ENCODE data around the gene ACSM2B. TPM values are rescaled to one million over a fixed set of nuclear protein-coding genes. Genes with fewer than 3 reads are reported as not detected.
"Not testable (repeated sequence)": the region's sequence is repeated elsewhere in the genome, so short reads cannot be mapped to it uniquely, and the experiment has no call there.

The ACSM2B gene
- total RNA-seq, 1 donor from 2014 or later = not detected

DNA sequence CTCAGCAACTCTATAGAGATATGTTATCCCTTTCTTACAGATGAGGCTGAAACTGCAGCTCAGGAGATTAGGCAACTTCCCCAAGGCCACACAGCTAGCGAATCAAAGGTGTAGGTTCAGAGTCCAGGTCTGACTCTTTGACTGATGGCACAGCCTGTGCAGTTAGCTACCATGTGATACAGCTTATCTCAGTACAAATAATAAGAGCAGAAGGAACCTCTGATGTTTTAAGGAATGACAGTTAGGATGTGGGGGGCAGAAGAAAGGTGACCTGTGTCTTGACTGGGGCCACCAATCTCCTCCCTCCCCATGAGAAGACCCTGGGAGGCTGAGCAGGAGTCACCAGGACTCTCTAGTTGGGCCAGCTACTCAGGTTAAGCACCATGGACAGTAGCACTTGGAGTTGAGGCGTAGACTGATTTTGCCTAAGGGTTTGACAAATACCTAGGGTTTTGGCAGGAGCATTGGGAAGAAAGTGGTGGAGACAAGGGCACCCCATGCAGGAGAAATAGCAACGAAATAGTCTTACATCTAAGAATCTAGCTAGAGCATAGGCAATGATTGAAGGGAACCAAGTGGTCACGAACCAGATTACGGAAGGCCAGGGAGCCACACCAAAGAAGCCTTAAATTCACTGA lies 22.8 kb upstream of the ACSM2B start:
- DNase-seq (ENCODE audit: low spot score) = no peak

DNA sequence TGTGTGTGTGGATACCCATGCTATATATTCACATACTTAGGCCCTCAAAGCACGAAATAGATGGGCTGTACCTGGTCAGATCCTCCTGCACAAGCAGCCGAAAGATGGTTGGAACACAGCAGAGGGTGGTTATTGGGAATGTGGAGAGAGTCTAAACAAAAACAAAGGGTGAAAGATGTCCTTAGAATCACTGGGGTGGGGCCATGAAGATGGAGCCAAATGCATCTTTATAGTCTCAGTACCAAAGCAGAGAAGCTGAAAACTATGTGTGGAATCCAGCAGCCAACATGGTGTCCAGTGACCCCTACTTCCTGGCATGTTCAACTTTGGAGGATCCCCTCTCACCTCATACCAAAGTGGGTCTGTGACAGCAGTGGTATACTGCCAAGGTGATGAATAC lies 19.5 kb upstream of the ACSM2B start:
- not testable (repeated sequence) for DNase-seq (ENCODE audit: low spot score)

DNA sequence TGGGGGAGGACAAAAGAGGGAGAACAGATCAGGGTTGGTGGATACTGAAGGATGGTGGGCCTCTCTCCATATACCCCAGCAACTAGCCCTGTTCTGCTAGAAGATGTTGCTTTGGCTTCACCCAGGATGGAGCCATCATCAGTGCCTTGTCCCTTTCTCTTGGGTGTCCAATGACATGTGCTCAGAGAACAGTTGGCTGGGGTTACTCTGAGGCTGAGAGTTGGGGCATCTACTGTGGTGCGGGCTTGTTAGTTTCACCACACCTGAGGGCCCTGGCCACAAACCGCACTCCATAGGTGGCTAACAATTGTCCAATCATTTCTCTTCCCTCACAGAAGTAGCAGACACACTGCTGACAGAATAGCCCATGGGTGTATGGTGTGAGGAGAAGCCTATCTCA lies 18.9 kb upstream of the ACSM2B start:
- not testable (repeated sequence) for DNase-seq (ENCODE audit: low spot score)

DNA sequence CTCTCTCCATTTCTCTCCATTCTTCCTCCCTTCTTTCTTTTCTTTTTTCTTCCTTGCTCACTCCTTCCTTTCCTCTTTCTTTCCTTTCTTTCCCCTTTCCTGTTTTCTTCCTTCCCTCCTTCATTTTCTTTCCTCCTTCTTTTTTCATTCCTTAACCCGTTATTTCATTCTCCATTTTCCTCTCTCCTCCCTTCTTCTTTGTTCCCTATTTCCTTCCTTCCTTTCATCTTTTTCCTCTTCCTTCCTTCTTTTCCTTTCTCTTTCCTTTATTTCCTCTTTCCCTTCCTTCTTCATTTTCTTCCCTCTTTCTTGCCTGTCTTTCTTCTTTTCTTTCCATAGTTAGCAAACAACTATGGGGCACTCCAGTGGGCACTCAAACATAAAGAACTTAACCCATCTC lies 16.6 kb upstream of the ACSM2B start:
- DNase-seq (ENCODE audit: low spot score) = not testable (repeated sequence)

DNA sequence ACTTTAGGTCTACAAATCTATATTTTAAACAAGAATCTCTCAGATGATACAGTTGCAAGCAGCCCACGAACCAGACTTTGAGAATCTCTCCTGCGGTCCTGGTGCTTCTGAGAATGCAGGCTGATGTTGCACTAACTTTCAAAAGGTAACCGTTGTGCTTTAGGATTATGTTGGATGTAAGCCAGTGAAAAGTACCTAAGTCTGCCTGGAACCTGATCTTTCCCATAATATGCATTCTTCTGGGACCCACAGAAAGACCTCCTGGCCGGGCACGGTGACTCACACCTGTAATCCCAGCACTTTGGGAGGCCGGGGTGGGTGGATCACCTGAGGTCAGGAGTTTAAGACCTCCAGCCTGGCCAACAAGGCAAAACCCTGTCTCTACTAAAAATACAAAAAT lies 13.3 kb upstream of the ACSM2B start:
- DNase-seq (ENCODE audit: low spot score) = not testable (repeated sequence)

DNA sequence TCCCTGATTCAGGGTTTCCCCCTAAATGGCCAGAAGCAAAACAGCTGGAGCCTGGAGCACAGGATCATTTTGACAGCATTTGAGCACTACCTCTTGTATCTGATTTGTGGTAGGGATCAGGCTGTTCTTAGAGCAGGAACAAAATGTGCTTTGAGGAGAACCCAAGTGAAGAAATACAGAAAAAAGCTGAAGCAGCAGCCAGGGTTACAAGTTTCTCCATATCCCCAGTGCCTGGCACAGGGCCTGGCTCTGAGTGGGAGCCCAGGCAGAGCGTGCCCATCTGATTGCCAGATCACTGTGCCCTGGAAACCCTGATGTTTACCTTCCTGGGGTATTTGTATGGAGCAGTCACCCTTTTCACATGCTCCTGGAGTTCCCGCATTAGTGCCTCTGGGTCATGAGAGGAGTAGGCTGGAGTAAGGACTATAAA lies 11.5 kb upstream of the ACSM2B start:
- DNase-seq (ENCODE audit: low spot score) = not testable (repeated sequence)

DNA sequence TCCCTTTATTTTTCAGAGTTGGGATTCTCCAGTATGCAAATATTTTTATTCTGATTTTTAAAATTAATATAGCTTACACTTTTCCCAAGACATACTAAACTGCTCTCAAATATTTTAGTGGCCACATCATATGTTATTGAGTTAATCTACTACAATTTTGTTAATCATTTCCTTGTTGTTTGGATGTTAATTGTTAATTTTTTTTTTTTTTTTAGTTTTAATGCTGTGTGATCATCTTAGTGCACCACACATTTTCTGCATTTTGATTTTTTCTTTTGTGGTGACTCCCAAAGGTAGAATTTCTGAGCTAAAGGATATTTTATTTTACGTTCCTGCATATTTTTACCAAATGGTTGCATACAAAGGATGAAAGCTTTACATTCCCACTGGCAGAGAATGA lies 10.5 kb upstream of the ACSM2B start:
- not testable (repeated sequence) for DNase-seq (ENCODE audit: low spot score)

DNA sequence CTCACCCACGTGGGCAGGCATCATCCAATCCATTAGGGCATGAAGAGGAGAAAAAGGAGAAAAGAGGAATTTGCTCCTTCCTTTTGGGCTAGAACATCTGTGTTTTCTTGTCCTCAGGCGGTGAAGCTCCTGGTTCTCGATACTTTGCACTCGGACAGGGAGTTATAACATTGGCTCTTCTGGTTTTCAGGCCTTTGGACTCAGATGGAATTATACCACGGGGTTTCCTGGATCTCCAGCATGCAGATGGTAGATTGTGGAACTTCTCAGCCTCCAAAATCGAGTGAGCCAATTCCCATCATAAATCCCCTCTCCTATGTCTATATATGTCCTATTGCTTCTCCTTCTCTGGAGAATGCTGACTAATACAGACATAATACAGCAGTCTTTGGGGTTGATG lies 9.9 kb upstream of the ACSM2B start:
- DNase-seq (ENCODE audit: low spot score) = not testable (repeated sequence)

DNA sequence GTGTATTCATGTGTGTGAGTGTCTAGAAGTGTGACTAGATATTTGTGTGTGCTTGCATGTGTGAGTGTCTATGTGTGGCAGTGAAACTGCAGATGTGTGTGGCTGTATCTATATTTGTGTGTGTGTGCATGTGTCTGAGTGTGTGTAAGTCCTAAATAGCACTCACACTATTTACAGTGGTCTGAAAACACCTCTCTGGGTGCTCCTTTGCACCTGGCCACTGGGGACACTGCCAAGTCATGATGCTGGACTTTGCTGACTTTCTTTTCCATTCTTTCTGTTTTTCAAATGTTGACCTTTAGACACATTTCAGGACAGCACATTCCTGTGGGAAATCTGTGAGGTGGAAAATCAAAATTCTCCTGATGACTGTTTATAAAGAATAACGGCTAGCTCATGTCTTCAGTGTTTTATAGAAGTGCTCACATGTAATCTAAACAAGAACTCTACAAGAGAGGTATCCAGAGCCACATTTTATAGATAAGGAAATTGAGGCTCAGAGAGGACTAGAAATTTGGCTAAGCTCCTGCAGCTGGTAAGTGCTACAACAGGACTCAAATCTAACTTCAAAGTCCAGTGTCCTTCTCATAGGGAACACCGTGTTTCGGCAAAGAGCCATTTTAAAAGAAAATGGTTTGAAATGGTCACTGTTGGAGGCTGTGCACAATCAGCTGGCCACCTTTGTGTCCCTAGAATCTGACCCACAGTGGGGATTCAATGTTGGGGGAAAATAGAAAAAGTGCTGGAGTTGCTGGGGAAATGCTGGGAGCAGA lies 4.5 kb upstream of the ACSM2B start:
- not testable (repeated sequence) for DNase-seq (ENCODE audit: low spot score)

DNA sequence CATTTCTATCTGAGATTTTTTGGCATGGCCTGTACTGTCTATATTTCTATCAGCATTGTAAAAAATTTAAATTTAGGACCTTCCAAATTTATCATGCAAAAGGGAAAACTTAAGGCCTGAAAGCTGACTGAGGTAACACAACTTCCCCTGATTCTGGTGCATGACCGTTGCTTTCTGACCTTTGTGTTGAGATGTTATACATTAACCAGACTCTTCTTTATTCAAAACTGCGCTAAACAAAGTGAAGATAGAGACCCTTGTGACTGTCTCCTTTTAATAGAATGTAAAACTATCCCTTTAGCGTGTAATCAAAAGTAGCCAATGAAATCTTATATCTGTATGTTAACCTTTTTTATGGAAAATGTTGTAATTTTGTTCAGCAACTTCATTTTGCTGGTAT lies 1.9 kb upstream of the ACSM2B start:
- DNase-seq (ENCODE audit: low spot score) = not testable (repeated sequence)

DNA sequence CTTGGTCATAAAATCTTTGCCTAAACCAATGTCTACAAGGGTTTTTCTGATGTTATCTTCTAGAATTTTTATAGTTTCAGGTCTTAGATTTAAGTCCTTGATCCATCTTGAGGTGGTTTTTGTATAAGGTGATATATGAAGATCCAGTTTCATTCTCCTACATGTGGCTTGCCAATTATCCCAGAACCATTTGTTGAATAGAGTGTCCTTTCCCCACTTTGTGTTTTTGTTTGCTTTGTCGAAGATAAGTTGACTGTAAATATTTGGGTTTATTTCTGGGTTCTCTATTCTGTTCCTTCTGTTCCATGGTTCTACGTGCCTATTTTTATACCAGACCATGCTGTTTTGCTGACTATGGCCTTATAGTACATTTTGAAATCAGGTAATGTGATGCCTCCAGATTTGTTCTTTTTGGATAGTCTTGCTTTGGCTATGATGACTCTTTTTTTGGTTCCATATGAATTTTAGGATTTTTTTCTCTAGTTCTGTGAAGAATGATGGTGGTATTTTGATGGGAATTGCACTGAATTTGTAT lies 7.0 kb downstream of the ACSM2B start:
- not testable (repeated sequence) for DNase-seq (ENCODE audit: low spot score)

DNA sequence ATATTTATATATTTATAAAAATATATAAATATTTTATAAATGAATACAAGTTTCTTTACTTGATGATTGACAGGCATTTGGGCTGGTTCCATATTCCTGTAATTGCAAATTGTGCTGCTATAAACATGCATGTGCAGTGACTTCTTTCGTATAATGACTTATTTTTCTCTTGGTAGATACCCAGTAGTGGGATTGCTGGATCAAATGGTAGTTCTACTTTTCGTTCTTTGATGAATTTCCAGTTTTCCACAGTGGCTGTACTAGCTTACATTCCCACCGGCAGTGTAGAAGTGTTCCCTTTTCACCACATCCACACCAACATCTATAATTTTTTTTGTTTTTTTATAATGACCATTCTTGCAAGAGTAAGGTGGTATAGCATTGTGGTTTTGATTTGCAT lies 7.8 kb downstream of the ACSM2B start:
- DNase-seq (ENCODE audit: low spot score) = no peak

DNA sequence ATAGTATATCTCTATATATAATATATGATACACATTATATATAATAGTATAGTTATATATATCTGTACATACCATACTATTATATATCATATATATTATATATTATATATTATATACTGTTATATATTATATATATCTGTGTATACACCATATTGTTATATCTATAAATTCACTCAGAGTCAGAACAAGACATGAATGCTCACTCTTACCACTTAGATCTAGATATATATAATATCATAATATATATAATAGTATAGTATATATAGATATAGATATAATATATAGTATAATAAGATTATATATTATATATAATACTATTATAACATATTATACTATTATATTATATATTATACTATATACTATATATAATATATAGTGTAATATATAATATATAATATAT lies 9.3 kb downstream of the ACSM2B start:
- no peak for DNase-seq (ENCODE audit: low spot score)

DNA sequence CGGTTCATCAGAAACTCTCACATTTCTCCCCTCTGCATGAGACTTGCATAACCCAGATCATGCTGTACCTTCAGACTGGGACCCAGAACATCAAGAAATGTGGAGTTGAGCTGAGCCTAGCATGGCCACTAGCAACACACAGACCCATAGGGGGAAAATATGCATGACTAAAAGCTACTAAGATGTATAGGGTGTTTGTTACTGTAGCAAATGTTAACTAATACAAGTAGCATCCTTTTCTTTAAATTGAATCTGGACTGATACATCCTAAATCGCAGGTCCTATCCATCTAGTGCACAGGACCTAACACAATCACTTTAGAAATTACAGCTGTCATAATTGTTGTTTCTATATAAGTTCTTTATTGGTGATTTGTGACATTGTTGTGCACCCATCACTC lies 10.8 kb downstream of the ACSM2B start:
- DNase-seq (ENCODE audit: low spot score) = not testable (repeated sequence)

DNA sequence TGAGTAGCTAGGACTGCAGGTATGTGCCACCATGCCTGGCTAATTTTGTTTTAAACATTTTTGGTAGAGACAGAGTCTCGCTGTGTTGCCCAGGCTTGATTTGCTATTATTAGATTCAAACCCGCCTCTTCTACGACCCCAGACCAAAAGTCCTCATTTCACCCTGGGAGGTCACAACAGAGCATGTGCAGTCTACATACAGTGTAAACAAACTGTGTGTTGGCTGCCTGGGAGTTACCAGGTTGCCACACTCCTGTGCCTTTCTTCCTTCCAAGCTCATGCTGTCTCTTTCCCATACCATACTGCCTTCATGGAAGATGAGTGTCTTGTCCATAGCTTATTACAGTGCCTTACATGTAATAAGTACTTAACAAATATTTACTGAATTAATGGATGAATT lies 11.9 kb downstream of the ACSM2B start:
- DNase-seq (ENCODE audit: low spot score) = not testable (repeated sequence)

DNA sequence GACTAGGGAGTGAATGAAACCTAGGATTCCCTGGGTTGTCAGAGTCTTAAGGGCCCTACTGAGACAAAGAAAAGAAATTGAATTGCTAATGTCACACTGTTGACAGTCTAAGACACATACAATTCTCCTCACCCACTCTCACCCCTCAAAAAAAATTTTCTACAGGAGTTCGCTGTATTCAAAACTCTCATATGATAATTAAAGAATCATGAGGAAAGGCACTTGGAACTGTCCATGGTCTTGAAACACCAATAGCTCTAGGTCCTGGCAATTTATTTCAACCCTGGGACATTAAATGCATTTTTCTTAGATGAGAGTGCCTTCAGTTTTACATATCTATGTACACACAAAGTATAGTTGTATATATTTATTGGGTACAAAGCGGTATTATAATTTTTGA lies 20.5 kb downstream of the ACSM2B start:
- DNase-seq (ENCODE audit: low spot score) = not testable (repeated sequence)

DNA sequence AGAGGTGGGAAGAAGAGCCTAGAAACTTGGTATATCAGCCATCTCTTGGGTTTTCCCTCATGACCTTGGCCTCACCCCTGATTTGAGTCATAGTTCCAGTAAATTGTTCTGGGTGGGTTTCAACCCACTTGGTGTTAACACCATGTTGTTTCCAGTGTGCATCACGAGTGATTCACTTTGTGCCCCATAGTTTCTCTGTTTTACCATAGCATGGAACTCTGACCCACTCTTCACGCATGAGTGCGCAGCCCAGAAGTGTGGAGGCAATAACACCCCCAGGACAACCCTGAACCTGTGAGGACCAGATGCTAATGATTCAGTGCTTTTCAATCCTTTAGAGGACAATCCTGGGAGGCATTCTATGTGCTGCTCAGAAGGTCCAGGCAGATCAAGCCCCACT lies 21.5 kb downstream of the ACSM2B start:
- not testable (repeated sequence) for DNase-seq (ENCODE audit: low spot score)

DNA sequence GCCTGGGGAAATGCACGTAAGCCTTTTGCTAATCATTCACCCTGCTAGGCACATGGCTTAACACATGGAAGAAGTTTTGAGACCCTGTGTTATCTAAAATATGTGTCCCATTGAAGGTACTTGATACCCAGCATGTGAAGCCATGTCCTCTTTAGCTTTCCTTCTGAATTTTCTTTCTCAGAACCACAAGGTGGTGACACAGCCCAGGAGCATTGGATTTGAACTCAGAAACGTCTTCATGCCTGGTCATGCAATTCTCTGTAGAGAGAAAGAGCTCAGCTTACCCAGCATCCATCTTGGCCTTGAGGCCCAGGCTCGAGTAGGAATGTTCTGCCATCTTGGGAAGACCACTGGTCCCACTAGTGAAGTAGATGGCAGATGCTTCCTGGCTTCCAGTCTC lies 22.7 kb downstream of the ACSM2B start:
- not testable (repeated sequence) for DNase-seq (ENCODE audit: low spot score)

DNA sequence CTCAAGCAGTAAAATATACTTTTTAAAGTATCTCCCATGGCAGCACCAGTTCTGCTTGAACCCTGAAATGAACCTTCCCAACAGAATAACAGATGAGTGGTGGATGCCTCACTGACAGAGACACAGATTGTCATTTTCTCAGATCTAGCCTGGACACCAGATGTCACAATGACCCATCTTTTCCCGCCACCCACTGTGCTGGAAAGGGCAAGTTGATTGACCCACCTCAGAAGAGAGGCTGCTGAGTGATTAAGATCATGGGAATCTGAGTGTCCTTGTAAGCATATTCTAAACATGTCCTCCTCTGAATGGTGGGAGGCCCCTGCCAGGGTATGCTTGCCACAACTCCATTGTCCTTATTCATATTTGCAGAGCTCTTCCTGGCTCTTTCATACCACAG lies 29.2 kb downstream of the ACSM2B start:
- not testable (repeated sequence) for DNase-seq (ENCODE audit: low spot score)

DNA sequence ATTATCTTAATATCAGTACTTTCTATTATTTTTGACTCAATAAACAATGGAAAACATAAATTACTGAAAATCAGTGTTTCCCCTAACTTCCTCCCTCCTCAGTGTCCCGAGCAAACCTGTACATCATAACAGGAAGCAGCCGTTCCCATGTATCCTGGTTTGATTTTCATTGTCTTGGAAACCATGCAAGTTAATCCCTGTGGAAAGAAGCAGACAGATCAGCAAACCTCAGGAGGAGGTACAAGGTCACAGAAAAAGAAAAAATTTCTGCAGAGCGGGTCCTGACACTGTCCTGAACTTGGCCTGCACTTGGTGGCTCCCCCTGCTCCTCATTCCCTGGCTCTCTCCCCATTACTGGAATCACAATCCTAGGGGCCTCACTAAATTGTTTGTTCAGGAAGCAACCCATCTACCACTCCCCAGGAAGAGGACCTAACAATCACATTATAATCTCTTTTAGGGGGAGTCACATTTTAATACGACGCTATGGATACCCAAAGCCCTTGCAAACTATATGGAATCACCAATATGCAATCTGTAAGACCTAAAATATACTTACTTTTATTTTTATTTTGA lies 29.8 kb downstream of the ACSM2B start:
- DNase-seq (ENCODE audit: low spot score) = not testable (repeated sequence)

DNA sequence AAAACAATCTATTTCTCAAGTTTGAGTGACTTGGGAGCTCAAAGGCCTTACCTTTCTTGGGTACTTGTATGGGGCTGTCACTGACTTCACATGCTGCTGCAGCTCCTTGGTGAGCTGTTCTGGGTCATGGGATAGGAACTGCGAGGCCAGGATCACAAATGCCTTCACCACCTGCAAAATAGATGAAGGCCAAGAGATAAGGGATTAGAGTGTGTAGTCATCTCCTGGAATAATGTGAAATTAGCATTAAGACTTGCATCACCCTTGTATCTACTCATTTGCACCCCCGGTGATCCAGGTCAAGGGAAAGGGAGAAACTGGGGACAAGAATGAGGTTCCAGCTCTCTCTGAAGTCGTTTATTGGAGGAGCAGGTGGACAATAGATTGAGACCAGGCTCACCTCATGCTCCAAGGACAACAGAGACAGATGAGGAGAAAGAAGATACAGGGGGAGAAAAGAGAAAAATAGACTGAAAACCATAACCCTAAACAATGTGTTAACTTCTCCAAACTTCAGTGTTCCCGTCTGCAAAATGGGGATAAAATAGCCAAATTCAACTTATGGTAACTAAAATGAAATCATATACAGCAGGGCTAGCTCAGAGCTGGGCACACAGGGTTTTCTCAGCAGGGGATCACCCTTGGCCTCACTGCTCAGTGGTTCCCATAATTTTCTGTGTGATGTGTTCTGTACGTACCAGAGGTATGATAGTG lies 35.4 kb downstream of the ACSM2B start:
- not testable (repeated sequence) for DNase-seq (ENCODE audit: low spot score)

Measured in mesenteric fat pad (tissue), 1 donor.